ENCODE results near the gene ADM5.

- TF ChIP-seq CTCF (IDR thresholded peaks at IDR 0.05) (no peak), POLR2A (IDR thresholded peaks at IDR 0.05) (no peak)
These were observed 2.2 kb upstream of the ADM5 start for GRCh38 chr19:49687150-49687549.
